GM23338 (cell line): ENCODE results near the gene CACHD1.

ENCODE experiments used
- CREB1 ChIP-seq: fragments of 250-450 bp; sonication (Bioruptor Pico); IDR thresholded peaks from 2 replicates; pipeline ENCODE4 v1.5.0; 2020; ENCODE audit warnings: low read depth, mild to moderate bottlenecking, moderate library complexity
- CTCF ChIP-seq, 2 experiments: fragments of 200-600 bp in 1 of 2; sonication (generic) in 1 of 2; conservative IDR thresholded peaks; 2 replicates each; pipeline versions ENCODE4 v1.5.1 to v1.6.1; 2016 to 2017; ENCODE audit warnings: antibody characterized with exemption in 2 of 2, low read depth in 2 of 2, mild to moderate bottlenecking in 2 of 2, moderate library complexity in 1 of 2
- EZH2 ChIP-seq: fragments of 200-600 bp; sonication (generic); IDR thresholded peaks from one replicate; pipeline ENCODE4 v1.8.0; 2017; ENCODE audit warnings: antibody characterized with exemption, mild to moderate bottlenecking, low read depth; ENCODE audit not compliant: unreplicated experiment
- EZH2phosphoT487 ChIP-seq: fragments of 200-600 bp; sonication (generic); IDR thresholded peaks from one replicate; pipeline ENCODE4 v1.8.1; 2018; ENCODE audit warnings: antibody characterized with exemption; ENCODE audit not compliant: unreplicated experiment
- POLR2AphosphoS5 ChIP-seq: IDR thresholded peaks from 2 replicates; pipeline ENCODE4 v1.6.1; 2016; ENCODE audit warnings: antibody characterized with exemption, low read depth
- REST ChIP-seq: IDR thresholded peaks from one replicate; pipeline ENCODE4 v1.6.1; 2018; ENCODE audit warnings: antibody characterized with exemption; ENCODE audit not compliant: unreplicated experiment
- STAT1 ChIP-seq: IDR thresholded peaks from one replicate; pipeline ENCODE4 v1.6.1; 2016; ENCODE audit warnings: antibody characterized with exemption; ENCODE audit not compliant: unreplicated experiment
- ZNF114 ChIP-seq: fragments of 250-450 bp; sonication (Bioruptor Pico); IDR thresholded peaks from 2 replicates; pipeline ENCODE4 v1.5.0; 2020; ENCODE audit warnings: mild to moderate bottlenecking, moderate library complexity

GRCh38 chr1:64727861-64728260, 257.9 kb downstream of the CACHD1 start:
- TF ChIP-seq CTCF (conservative IDR thresholded peaks at IDR 0.05; ENCODE audit: low read depth in 2 of 2) (no peak), POLR2AphosphoS5 (no peak), STAT1 (no peak), EZH2phosphoT487 (no peak), CREB1 (CRISPR knock-in tag) (no peak), EZH2 (no peak), REST (no peak), ZNF114 (CRISPR knock-in tag) (no peak)
